ENCODE data around the gene PHACTR4. TPM values are rescaled to one million over a fixed set of nuclear protein-coding genes. Genes with fewer than 3 reads are reported as not detected.

Gene PHACTR4
- total RNA-seq, 1 experiment from 2014 or later: 35.5 TPM

- Histone ChIP-seq H3K27me3 (replicated peaks; ENCODE audit: control insufficient read depth, insufficient read depth, low read length) (no peaks in the 10 kb centered on the region), H3K4me1 (peaks cover 25% of the 10 kb centered on the region), H3K9me3 (no peaks in the 10 kb centered on the region), H3K4me3 (ENCODE audit: low read depth, low read length) (peak overlapping the region; percentile 73), H3K36me3 (ENCODE audit: control insufficient read depth, insufficient read depth, low read length) (peaks cover 3% of the 10 kb centered on the region; the same call in 1 of the 2 replicates)
- intact Hi-C loops (cut with micrococcal nuclease; ENCODE audit: unreplicated experiment): no loop called here
- Mint-ChIP-seq H3K36me3 (ENCODE audit: insufficient read depth, unreplicated experiment) (peaks cover 81% of the 10 kb centered on the region), H3K4me3 (ENCODE audit: unreplicated experiment) (peak overlapping the region; percentile 89), H3K4me1 (ENCODE audit: low read depth, unreplicated experiment) (no peaks in the 10 kb centered on the region), H3K27me3 (ENCODE audit: insufficient read depth, unreplicated experiment) (no peaks in the 10 kb centered on the region), H3K9me3 (ENCODE audit: unreplicated experiment) (no peaks in the 10 kb centered on the region), H3K27ac (ENCODE audit: unreplicated experiment) (peak overlapping the region; percentile 96)
- DNase-seq: no peak
- ChIA-PET POLR2A (interaction anchor here (1.0 kb wide), 1 partner anchor 73 kb away, joined by 5 read pairs; no protein-coding TSS in a partner anchor), CTCF (no interaction called here)
- no TSS peak for BruUV-seq (replicated peaks)
- no peak for TF ChIP-seq CTCF (IDR thresholded peaks at IDR 0.05; ENCODE audit: insufficient read depth in 1 of 2, low read depth in 1 of 2, low read length in 1 of 2, severe bottlenecking in 1 of 2, unreplicated experiment in 1 of 2)
These were observed 138.9 kb downstream of the PHACTR4 start for GRCh38 chr1:28508435-28508754.

DNA sequence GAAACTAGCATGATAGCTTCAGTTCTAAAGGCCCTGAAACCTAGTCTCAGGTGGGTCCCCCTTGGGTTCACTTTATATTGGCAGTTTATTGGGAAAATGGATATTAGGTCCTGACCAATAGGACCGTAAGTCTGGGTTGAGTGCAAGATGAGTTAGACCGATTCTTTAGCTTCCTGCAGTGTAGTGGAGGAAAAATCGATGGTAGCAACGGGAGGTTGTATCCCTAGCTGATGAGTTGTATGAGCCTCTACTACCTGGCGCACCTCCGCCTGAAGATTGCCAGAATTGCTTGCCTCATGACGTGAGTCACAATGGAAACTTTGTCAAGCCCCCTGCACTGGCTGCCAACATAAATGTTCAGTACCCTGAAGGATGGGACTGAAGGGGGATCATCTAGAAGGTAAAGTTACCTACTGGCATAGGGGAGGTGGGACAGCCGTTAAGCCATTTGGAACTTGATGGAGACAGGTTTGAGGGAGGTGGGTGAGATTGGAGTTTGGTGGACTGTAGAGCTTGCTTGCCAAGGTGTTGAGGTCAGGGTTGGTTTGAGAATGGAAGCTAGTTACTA, 140.2 kb downstream of the PHACTR4 start:
- intact Hi-C loops (cut with micrococcal nuclease; ENCODE audit: unreplicated experiment): loop anchor here (5.0 kb wide), 1 partner anchor 262 kb away; no protein-coding TSS in a partner anchor
- Histone ChIP-seq H3K4me1 (peaks cover 25% of the 10 kb centered on the region), H3K4me3 (ENCODE audit: low read depth, low read length) (no peak overlapping the region), H3K27me3 (replicated peaks; ENCODE audit: control insufficient read depth, insufficient read depth, low read length) (no peaks in the 10 kb centered on the region), H3K36me3 (ENCODE audit: control insufficient read depth, insufficient read depth, low read length) (peaks cover 3% of the 10 kb centered on the region; the same call in 1 of the 2 replicates), H3K9me3 (no peaks in the 10 kb centered on the region)
- DNase-seq: no peak
- no peaks in the 10 kb centered on the region for H3K27me3 Mint-ChIP-seq (ENCODE audit: insufficient read depth, unreplicated experiment)
- no peaks in the 10 kb centered on the region for H3K4me1 Mint-ChIP-seq (ENCODE audit: low read depth, unreplicated experiment)
- no TSS peak for BruUV-seq (replicated peaks)
- H3K4me3 Mint-ChIP-seq (ENCODE audit: unreplicated experiment): peak overlapping the region; percentile 89
- peak overlapping the region; percentile 96 for H3K27ac Mint-ChIP-seq (ENCODE audit: unreplicated experiment)
- CTCF ChIA-PET: no interaction called here
- POLR2A ChIA-PET: no interaction called here
- H3K9me3 Mint-ChIP-seq (ENCODE audit: unreplicated experiment): no peaks in the 10 kb centered on the region
- peaks cover 95% of the 10 kb centered on the region for H3K36me3 Mint-ChIP-seq (ENCODE audit: insufficient read depth, unreplicated experiment)
- TF ChIP-seq CTCF (IDR thresholded peaks at IDR 0.05; ENCODE audit: insufficient read depth in 1 of 2, low read depth in 1 of 2, low read length in 1 of 2, severe bottlenecking in 1 of 2, unreplicated experiment in 1 of 2): no peak

GRCh38 chr1:28510273-28510969, 140.9 kb downstream of the PHACTR4 start:
- Mint-ChIP-seq H3K27me3 (ENCODE audit: insufficient read depth, unreplicated experiment) (no peaks in the 10 kb centered on the region), H3K36me3 (ENCODE audit: insufficient read depth, unreplicated experiment) (peaks cover 100% of the 10 kb centered on the region), H3K4me3 (ENCODE audit: unreplicated experiment) (peak overlapping the region; percentile 89), H3K27ac (ENCODE audit: unreplicated experiment) (peak overlapping the region; percentile 96), H3K9me3 (ENCODE audit: unreplicated experiment) (no peaks in the 10 kb centered on the region), H3K4me1 (ENCODE audit: low read depth, unreplicated experiment) (no peaks in the 10 kb centered on the region)
- TF ChIP-seq CTCF (IDR thresholded peaks at IDR 0.05; ENCODE audit: insufficient read depth in 1 of 2, low read depth in 1 of 2, low read length in 1 of 2, severe bottlenecking in 1 of 2, unreplicated experiment in 1 of 2): no peak
- intact Hi-C loops (cut with micrococcal nuclease; ENCODE audit: unreplicated experiment): loop anchor here (5.0 kb wide), 1 partner anchor 263 kb away; no protein-coding TSS in a partner anchor
- DNase-seq: peak in 1 of 2 experiments; percentile 52
- no TSS peak for BruUV-seq (replicated peaks)
- Histone ChIP-seq H3K9me3 (no peaks in the 10 kb centered on the region), H3K36me3 (ENCODE audit: control insufficient read depth, insufficient read depth, low read length) (peaks cover 3% of the 10 kb centered on the region; the same call in 1 of the 2 replicates), H3K4me3 (ENCODE audit: low read depth, low read length) (no peak overlapping the region), H3K27me3 (replicated peaks; ENCODE audit: control insufficient read depth, insufficient read depth, low read length) (no peaks in the 10 kb centered on the region), H3K4me1 (peaks cover 25% of the 10 kb centered on the region)
- ChIA-PET POLR2A (interaction anchor here (0.7 kb wide), 1 partner anchor 265 kb away, joined by 3 read pairs; no protein-coding TSS in a partner anchor), CTCF (no interaction called here)

Measured in Caco-2 (cell line).